ENCODE data around the gene ANKRD23.

DNA sequence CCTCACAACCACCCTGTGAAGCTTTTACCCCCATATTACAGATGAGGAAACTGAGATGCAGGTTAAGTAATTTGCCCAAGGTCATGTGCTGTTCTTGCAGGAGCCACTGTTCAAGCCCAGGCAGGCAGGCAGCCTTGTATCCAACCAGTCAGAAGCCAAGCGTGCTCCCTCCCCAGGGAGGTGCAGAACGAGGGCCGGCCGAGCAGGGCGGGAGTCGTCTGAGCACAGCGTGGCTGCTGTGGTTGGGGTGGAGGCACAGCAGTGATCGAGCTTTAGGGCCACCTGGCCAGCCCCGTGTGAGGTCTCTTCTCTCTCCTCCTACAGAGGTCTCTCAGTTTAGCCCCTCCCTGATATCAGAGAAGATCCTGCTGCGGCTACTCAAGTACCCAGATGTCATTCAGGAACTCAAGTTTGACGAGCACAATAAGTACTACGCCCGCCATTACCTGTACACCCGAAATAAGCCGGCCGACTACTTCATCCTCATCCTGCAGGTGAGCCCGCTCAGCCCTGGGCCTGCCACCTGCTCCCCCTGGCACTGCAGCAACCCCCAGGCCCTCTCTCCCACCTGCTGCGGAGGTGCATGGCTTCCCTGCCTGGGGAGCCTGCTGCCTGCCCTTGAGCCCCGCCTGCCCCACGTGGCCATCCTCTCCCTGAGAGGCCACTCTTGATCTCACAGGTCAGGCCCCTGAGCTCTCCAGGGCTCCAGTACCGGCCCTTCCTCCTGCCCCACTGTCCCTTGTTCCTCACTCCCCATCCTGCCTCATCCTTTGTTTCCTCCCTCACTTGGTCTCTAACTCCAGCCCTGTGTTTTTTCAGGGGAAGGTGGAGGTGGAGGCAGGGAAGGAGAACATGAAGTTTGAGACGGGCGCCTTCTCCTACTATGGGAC, 44.8 kb downstream of the ANKRD23 start:
- TF ChIP-seq, protein P1, sequence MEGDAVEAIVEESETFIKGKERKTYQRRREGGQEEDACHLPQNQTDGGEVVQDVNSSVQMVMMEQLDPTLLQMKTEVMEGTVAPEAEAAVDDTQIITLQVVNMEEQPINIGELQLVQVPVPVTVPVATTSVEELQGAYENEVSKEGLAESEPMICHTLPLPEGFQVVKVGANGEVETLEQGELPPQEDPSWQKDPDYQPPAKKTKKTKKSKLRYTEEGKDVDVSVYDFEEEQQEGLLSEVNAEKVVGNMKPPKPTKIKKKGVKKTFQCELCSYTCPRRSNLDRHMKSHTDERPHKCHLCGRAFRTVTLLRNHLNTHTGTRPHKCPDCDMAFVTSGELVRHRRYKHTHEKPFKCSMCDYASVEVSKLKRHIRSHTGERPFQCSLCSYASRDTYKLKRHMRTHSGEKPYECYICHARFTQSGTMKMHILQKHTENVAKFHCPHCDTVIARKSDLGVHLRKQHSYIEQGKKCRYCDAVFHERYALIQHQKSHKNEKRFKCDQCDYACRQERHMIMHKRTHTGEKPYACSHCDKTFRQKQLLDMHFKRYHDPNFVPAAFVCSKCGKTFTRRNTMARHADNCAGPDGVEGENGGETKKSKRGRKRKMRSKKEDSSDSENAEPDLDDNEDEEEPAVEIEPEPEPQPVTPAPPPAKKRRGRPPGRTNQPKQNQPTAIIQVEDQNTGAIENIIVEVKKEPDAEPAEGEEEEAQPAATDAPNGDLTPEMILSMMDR (IDR thresholded peaks at IDR 0.05; ENCODE audit: low read length) = no peak
- TF ChIP-seq EZH2 (optimal IDR thresholded peaks at IDR 0.05; ENCODE audit: low read depth, low read length) = no peak
